ENCODE measurements around the gene TEF.

Gene TEF

GRCh38 chr22:41405588-41405987, 23.8 kb downstream of the TEF start:
- no peak for TF ChIP-seq GABPA (IDR thresholded peaks at IDR 0.05; ENCODE audit: low read depth)
- TF ChIP-seq SPI1 (IDR thresholded peaks at IDR 0.05; ENCODE audit: borderline replicate concordance, low read depth): no peak

GRCh38 chr22:41406410-41406809, 24.7 kb downstream of the TEF start:
- no peaks in the 10 kb centered on the region for H3K27me3 ChIP-seq (ENCODE audit: insufficient read depth, poor library complexity, severe bottlenecking)
- no peak for DNase-seq (ENCODE audit: low read depth in 1 of 2, low spot score in 1 of 2)
- TF ChIP-seq CTCF (IDR thresholded peaks at IDR 0.05; ENCODE audit: insufficient read depth, low read length): no peak
- TF ChIP-seq, protein P1, sequence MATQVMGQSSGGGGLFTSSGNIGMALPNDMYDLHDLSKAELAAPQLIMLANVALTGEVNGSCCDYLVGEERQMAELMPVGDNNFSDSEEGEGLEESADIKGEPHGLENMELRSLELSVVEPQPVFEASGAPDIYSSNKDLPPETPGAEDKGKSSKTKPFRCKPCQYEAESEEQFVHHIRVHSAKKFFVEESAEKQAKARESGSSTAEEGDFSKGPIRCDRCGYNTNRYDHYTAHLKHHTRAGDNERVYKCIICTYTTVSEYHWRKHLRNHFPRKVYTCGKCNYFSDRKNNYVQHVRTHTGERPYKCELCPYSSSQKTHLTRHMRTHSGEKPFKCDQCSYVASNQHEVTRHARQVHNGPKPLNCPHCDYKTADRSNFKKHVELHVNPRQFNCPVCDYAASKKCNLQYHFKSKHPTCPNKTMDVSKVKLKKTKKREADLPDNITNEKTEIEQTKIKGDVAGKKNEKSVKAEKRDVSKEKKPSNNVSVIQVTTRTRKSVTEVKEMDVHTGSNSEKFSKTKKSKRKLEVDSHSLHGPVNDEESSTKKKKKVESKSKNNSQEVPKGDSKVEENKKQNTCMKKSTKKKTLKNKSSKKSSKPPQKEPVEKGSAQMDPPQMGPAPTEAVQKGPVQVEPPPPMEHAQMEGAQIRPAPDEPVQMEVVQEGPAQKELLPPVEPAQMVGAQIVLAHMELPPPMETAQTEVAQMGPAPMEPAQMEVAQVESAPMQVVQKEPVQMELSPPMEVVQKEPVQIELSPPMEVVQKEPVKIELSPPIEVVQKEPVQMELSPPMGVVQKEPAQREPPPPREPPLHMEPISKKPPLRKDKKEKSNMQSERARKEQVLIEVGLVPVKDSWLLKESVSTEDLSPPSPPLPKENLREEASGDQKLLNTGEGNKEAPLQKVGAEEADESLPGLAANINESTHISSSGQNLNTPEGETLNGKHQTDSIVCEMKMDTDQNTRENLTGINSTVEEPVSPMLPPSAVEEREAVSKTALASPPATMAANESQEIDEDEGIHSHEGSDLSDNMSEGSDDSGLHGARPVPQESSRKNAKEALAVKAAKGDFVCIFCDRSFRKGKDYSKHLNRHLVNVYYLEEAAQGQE (IDR thresholded peaks at IDR 0.05; ENCODE audit: insufficient replicate concordance, low read depth): no peak
- no peak for TF ChIP-seq GABPA (IDR thresholded peaks at IDR 0.05; ENCODE audit: low read depth)
- TF ChIP-seq SPI1 (IDR thresholded peaks at IDR 0.05; ENCODE audit: borderline replicate concordance, low read depth): no peak
- no peak for TF ChIP-seq POLR2AphosphoS5 (IDR thresholded peaks at IDR 0.05; ENCODE audit: low read depth)
- H3K27ac ChIP-seq (replicated peaks): no peak overlapping the region
- no peak overlapping the region for H3K4me3 ChIP-seq (replicated peaks; ENCODE audit: insufficient read depth, low read length)

More at GRCh38 chr22:41405588-41405987, 23.8 kb downstream of the TEF start:
- Histone ChIP-seq H3K4me3 (replicated peaks; ENCODE audit: insufficient read depth, low read length) (no peak overlapping the region), H3K27ac (replicated peaks) (no peak overlapping the region), H3K27me3 (ENCODE audit: insufficient read depth, poor library complexity, severe bottlenecking) (no peaks in the 10 kb centered on the region)
- no peak for DNase-seq (ENCODE audit: low read depth in 1 of 2, low spot score in 1 of 2)

GRCh38 chr22:41407433-41407832, 25.7 kb downstream of the TEF start:
- DNase-seq (ENCODE audit: low read depth in 1 of 2, low spot score in 1 of 2): no peak
- TF ChIP-seq GABPA (IDR thresholded peaks at IDR 0.05; ENCODE audit: low read depth) (no peak), SPI1 (IDR thresholded peaks at IDR 0.05; ENCODE audit: borderline replicate concordance, low read depth) (no peak), CTCF (IDR thresholded peaks at IDR 0.05; ENCODE audit: insufficient read depth, low read length) (no peak), POLR2AphosphoS5 (IDR thresholded peaks at IDR 0.05; ENCODE audit: low read depth) (no peak)
- TF ChIP-seq, protein P1 (IDR thresholded peaks at IDR 0.05; ENCODE audit: insufficient replicate concordance, low read depth): no peak
- H3K27ac ChIP-seq (replicated peaks): no peak overlapping the region
- H3K4me3 ChIP-seq (replicated peaks; ENCODE audit: insufficient read depth, low read length): no peak overlapping the region
- no peaks in the 10 kb centered on the region for H3K27me3 ChIP-seq (ENCODE audit: insufficient read depth, poor library complexity, severe bottlenecking)

- DNase-seq (ENCODE audit: low read depth in 1 of 2, low spot score in 1 of 2): no peak
- no peak for TF ChIP-seq SPI1 (IDR thresholded peaks at IDR 0.05; ENCODE audit: borderline replicate concordance, low read depth)
- TF ChIP-seq GABPA (IDR thresholded peaks at IDR 0.05; ENCODE audit: low read depth): no peak
- TF ChIP-seq, protein P1 (IDR thresholded peaks at IDR 0.05; ENCODE audit: insufficient replicate concordance, low read depth): no peak
- no peak for TF ChIP-seq CTCF (IDR thresholded peaks at IDR 0.05; ENCODE audit: insufficient read depth, low read length)
- TF ChIP-seq POLR2AphosphoS5 (IDR thresholded peaks at IDR 0.05; ENCODE audit: low read depth): no peak
- Histone ChIP-seq H3K27me3 (ENCODE audit: insufficient read depth, poor library complexity, severe bottlenecking) (no peaks in the 10 kb centered on the region), H3K27ac (replicated peaks) (no peak overlapping the region), H3K4me3 (replicated peaks; ENCODE audit: insufficient read depth, low read length) (no peak overlapping the region)
These were observed 26.9 kb downstream of the TEF start for GRCh38 chr22:41408665-41409064.
